GM21447 (cell line): ENCODE results near the gene EPSTI1.
"Not testable (repeated sequence)": the region's sequence is repeated elsewhere in the genome, so short reads cannot be mapped to it uniquely, and the experiment has no call there.

Experiments
- ATAC-seq: cut with Tn5 transposase; IDR thresholded peaks from one replicate; pipeline ENCODE4 v1.9.1; 2021; ENCODE audit not compliant: unreplicated experiment

Gene EPSTI1

DNA sequence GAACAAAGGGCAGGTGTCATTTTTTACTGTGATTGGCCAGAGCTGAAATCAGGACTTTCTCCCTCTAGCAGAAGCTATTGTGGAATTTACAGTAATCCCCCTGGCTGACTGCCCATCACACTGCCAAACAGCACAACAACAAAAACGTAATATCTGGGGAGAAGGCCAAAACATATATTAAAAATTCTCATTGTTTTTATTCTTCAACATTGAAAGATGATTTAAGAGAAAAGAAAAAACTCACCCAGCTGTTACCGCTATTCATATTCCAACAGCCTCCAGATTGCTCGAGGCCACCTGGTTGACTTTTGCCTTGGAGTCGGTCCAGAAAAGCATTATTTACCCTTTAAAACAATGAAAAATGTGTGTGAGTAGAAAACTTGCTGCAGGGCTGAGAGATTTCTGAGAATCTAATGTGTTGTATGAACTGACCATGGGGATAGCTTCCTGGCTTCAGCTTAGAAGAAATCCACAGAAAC lies 97.2 kb downstream of the EPSTI1 start:
- ATAC-seq = no peak

DNA sequence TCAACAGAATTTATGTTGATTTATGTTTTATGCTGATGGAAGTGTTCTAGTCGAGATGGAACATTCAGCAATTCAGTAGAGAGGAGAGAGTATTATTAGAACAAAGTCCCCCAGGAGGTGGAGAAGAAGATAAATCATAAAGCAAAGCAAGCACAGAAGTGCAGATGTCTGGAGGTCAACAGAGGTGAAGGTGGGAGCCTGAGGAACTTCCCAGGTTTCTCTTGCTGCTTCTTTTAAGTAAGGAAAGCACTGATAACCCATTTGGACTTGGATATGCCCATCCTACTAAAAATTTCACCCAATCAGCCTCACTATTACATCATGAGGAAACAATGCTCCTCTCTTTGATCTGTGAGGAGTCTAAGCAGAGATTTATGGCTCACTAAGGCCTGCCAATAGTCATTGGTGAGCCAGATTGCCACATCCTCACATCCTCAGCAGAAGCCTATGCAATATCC lies 98.8 kb downstream of the EPSTI1 start:
- ATAC-seq = no peak

DNA sequence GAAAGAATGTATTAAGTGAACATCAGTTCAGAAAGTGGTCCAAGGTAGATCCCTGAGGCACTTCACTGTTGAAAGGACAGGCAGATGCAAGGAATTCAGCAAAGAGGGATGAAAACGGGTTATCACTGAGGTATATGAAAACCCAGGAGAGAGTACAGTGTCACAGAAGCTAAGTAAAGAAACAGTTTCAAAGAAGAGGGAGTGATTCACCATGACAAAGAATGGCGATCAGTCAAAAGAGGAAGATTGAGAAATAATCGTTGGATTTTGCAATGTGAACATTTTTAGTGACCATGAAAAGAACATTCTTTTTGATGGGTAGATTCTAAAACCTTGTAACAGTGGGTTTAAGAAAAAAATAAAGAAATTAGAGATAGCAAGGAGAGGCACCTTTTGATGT lies 99.3 kb downstream of the EPSTI1 start:
- ATAC-seq = no peak

DNA sequence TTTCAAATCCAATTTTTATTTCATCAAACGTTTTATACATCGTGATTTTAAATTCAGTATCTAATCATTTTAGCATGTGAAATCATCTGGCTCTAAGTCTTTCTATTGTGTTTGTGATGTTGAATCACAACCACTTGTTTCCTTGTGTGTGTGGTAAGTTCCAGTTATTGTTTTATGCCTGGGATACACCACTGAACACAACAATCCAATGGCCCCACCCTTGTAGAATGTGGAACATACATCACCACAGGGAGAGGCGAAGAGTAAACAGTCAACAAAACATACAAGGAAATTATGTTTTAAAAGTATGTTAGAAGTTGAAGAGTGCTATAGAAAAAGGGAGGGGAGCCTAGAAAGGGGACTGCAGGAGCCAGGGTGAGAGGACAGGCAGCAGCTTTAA lies 100.5 kb downstream of the EPSTI1 start:
- no peak for ATAC-seq

DNA sequence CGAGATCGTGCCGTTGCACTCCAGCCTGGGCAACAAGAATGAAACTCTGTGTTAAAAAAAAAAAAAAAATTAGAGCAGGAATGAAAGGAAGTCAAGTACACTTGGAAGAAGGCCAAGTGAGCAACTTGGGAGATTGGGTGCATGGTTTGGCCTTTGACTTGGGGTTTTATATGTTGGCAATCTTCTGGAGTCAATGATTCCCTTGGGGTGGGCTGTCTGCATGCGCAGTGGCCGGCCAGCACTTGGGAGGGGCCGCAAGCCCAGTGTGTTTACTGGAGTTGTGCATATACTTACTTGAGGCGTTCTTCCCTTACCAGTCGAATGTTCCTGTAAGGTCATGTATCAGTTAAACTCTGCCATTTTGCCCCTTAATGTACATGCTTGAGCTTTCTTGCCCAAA lies 106.7 kb downstream of the EPSTI1 start:
- ATAC-seq = no peak

DNA sequence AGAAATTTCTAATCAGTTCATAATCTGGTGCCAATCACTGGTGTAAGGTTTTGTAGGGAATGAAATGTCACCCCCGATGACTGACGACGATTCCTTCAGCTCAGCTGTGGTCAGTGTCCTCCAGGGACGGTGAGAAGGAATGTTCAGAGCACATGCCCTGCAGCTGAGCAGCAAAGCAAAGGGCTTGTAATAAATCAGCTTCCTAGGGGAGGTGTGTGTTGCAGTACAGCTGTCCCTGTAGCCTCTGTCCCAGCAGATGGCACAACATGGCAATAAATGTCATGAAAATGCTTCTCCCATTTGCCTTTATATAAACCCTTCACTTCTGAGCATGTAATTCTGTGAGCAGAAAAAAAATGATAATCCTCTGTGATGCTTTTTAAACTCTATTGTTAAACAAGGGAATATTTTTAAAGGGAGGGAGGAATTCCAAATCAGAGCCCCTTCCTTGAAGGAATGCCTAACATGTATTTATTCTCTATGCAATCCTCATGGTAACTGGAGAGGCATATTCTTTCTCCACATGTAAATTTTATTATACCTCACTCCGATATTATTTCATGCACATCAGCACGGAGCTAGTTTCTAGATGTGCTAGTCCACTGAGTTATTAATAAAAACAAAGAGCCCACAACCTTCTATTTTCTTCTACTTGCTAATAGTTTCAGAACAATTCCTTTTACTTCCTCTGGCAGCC lies 108.1 kb downstream of the EPSTI1 start:
- ATAC-seq = no peak

DNA sequence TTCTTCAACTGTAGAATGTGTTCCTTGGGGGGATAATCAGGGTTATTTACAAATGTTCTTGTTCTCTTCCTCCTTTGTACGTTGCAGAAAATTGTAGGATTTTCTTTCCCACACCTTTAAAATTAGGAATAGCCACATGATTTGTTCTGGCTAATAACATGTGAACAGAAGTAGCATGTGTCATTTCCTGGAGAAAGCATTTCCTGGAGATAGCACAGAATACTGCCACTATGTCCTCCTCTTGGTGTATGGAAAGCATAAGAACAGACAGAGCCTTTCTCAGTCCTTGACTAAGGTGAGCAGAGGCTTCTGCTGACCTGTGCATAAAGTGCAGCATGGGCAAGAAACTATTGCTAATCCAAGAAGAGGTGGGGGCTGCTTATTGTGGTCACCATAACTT lies 108.9 kb downstream of the EPSTI1 start:
- no peak for ATAC-seq

DNA sequence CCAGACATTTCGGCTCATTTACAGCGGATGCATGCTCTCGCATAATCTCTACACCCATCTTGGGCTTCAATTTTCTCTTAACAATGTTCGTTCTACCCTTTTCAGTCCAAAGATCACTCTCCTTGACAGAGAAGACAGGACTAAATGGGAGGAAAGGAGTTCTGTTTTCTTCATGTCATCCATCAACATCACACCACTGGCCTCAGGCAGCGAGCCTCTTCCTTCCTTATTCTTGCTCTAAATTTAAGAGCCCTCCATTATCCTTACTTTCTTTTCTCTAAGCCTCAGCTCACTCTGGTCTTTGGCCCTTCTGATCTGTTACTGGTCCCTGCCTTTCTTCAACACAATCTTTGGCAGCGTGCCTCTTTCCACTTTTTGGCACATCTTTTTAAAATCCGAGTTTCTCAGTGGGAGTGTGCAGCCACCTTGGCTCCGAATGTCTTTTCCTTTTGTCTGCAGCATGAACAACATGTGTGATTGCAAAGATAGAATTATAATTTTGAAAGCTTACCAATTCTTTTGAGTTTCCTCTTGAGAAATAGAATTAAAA lies 111.9 kb downstream of the EPSTI1 start:
- no peak for ATAC-seq

DNA sequence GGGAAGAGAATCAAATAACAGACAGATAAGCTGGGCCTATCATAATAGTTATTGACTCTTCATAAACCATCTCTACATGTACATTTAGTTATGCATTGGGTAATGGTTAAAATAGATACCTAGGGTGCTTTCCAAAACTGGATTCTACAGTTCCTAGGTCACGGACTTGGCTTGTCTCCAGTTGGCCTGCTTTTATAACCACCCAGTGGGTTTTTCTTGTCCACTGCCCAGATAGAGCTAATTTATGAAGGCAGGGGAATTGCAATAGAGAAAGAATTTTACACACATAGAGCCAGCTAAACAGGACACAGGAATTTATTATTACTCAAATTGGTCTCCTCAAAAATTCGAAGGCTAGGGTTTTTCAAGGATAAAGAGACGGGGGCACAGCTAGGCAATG lies 113.3 kb downstream of the EPSTI1 start:
- no peak for ATAC-seq

DNA sequence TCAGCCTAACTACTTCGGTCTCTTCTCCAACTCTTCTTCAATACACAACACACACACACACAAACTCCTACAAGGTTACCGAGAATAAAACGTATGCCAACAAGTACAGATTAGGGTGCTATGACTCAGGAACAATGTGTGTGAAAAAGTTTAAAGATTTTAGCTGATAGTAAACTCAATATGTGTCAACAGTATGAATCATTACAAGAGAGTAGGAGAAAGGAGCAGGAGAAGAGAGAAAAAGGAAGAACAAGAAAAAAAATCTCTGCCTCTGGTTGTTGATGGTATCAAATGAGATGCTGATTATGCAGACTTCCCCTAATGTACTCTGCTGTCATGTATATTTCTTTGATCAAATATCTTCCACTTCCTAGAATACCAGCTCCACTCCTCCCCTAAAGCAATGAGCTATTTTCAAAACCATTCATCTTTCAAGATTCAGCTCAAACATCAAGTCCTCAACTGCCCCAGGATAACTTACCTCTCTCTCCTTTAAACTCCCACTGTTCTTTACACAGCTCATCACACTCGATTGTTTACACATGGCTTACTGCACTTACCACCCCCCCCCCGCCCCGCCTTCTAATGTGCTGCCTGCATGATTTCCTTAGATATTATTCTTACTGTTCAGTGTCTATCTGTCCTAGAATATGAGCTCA lies 115.0 kb downstream of the EPSTI1 start:
- ATAC-seq = peak; percentile 15

DNA sequence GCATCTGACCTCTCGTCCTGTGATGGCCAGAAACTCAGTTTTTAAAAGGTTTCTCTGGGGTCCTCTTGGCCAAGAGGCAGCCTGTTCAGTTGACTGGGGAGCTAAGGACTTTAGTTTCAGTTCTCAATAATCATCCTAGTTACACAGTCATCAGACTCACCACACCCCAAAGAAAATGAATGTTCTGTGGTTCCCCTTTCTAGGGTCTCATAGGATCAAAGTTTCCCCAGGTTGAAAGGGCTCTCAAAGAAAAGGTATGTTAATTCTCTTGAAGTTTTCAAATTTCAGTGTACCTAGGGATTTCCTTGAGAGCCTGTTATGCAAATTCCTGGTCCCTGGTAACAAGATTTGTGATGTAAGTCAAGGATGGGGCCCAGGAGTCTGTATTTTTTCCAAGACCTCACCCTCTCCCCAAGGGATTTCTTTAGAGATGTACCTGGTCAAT lies 115.7 kb downstream of the EPSTI1 start:
- peak; percentile 95 for ATAC-seq

DNA sequence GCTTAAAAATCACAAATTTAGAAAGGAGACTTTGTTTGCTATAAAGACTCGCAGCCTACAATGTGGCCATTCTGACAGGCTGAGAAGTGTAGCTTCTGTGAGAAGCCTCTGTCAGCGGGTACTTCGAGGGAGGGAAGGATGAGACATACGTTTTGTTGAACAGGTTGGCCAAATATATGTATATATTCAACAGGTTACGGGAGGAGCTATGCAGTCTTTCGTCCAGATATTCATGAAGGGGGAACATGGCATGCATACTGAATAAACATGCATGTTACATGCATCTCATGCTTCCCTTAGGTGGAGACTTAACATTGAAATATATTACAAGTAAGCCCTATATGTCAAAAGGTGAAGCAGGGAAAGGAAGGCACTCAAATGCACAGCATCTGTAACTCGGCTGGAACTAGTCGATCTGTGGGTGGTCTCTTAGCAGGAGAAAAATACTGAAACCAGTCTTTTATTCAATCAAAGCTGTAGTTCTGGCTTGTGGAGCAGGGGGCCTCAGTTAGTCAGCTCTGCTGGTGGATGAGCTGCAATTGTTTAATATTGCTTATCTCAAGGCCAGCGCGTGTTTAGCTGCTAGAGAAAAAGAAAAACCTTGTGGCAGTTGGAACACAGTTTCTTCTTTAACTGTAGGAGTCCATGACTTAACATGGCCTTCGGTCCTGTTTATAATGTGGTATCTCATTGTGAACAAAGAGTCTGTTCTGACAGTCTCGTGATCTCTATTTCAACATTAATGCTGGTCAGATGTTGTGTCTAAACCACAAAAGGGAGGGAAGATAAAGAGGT lies 116.4 kb downstream of the EPSTI1 start:
- no peak for ATAC-seq

DNA sequence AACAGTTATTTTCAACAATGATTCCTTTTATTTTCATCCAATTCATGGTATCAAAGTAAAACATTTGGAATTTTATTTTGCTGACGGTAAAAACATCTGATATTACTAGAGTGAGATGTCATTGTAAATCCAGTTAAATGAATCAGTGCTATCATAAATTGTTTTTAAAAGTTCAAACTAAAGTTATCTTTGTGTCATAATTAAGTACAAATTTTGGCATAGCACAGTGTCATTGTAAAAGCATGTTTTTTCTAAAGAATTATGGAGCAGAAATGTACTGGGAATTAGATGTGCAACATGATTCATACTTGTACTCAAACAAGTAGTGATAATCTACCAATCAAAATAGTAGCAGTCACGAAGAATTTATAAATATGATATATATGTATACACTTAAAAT lies 117.8 kb downstream of the EPSTI1 start:
- ATAC-seq = no peak

DNA sequence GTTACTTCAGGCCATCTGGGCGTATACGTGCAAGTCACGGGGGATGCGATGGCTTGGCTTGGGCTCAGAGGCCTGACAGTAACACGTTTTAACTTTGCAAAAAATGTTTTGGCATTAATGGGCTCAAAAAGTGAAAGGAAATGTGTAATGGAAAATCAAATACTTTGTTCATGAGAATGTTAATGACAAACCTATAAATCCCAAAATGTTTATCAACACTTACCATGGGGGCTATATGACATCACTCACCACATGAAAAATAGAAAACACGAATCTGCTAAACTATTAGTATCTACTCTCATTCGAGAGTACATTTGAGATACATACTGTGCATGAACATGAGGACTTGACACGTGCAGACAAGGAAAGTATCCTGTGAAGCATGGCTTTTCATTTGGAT lies 119.0 kb downstream of the EPSTI1 start:
- ATAC-seq = no peak

DNA sequence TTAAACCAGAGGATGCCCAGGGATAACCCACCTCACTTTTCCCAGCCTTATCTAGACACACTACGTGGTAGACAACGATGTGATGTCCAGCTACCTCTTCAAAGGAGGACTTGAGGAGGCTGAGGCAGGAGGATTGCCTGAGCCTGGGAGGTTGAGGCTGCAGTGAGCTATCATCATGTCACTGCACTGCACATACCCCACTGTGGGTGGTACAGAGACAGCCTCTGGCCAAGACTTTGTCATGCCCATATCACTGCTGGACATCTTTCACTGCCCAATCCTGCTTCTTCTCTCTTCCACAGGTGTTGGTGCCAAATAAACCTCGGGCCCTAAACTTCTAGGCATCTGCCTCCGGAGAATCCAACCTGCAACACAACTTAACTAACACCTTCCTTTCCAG lies 124.8 kb downstream of the EPSTI1 start:
- ATAC-seq = no peak

DNA sequence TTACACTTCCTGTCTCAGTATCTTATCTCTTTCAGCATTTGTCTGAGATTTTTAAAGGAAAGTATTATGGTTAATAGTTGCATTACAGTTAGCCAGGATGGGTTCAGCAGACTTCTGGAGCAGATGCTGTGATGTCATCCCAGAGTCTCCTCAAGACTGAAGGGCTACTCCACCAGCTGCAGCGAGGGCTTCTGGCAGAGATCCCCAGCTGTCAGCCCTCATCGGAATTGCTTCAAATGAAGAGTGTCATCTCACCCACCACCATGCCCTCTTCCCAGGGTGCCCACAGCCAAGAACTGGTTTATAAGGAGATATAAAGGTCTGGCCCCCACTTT lies 126.3 kb downstream of the EPSTI1 start:
- ATAC-seq = no peak

DNA sequence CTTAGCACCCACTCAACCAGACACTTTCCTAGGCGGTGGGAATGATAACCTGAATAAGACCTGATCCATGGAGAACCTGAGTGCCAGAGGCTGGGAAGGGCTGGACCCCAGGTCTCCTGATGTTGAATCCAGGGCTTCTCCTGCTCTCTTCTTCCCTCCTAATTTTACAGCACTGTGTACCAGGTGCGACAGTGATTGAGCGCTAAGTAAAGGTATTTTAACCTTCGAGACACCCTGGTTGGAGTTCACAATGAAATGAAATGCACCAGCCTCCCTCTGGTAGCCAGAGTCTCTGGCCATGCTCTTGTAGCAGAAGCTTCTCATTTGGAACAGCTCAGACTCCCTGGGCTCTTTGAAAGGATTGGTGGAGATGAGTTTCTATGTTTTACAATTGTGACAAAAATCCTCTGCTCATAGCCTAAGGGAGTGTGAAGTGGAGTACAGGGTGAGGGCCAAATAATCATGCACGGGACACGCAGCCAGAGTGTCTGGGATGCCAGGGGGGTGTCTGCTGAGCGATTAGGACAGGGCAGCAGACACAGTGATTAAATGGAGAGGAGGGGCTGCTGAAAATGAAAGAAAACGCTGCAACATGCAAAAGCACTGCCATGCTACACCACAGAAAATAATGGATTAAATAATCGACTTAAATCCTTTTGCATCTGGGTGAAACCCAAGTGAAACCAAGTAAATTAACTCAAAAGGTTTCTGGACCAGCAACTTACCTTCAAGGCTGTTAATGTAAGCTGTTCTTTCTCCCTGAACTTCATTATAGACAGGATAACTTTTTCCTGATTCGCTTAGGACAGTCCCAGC lies 126.9 kb downstream of the EPSTI1 start:
- no peak for ATAC-seq

DNA sequence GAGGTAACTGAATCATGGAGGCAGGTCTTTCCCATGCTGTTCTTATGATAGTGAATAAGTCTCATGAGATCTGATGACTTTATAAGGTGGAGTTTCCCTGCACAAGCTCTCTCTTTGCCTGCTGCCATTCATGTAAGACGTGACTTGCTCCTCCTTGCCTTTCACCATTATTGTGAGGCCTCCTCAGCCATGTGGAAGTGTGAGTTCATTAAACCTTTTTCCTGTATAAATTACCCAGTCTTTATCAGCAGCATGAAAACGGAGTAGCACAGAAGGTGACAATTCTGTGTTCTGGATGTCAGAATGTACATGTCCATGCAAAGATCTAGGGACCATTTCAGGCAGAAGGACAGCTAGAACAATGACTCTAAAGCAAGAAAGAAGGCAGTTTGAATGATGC lies 129.7 kb downstream of the EPSTI1 start:
- not testable (repeated sequence) for ATAC-seq

DNA sequence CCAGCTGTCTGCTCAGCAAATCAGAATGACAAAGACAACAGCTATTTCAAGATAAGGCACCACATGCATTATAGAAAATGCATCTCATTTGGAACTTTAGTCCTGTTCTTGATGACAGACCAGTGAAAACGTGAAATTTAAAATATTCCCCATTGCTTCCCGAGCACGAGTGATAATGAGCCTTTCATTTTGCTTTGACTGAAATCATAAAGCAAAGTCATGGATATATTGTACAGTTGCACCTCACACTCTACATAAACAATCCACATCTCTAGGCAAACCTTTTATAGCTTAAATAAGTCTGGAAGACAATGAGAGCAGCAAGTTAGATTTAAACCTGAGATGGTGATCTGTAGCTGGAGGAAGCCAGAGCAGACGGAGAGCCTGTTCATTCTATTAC lies 131.6 kb downstream of the EPSTI1 start:
- ATAC-seq = no peak

DNA sequence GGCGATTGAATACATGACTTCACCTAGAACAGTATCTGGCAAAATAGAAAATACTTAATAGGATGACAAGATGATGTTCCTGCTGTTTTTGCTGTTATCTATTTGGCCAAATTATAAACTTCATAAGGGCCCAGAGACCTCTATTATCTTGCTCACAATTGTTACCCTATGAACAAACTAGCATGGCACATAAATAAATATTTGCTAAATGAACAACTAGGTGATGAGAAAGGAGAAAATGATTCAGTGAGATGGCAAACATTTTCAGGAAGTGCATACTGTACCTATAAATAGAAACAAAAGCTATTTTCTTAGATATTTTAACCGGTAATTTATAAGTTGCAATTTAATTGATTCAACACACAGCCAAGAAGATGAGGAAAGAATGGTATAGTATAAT lies 132.3 kb downstream of the EPSTI1 start:
- ATAC-seq = no peak

DNA sequence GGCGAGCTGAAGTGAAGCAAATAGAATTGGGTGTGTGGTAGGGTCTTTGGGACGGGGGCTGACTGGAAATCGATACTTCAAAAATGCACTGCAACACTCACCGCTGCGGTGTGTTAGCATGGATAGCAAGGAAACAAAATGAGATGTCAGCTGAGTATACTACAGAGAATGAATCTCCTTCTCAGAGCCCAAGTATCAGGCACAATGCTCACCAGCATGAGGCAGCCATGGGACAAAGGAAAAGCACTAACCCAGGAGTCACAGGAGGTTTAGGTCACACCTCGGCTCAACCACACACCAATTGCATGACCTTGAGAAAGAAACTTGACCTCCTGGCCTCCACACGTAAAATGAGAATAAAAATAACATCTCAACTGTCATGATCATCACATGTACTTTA lies 136.6 kb downstream of the EPSTI1 start:
- no peak for ATAC-seq
